SK-N-MC (cell line): ENCODE results near the gene CLDN4.

Experiments used
- EZH2 ChIP-seq: fragments of 200-600 bp; sonication (generic); IDR thresholded peaks from one replicate; pipeline ENCODE4 v1.6.1; 2017; ENCODE audit warnings: antibody characterized with exemption
- POLR2AphosphoS5 ChIP-seq: IDR thresholded peaks from 2 replicates; pipeline ENCODE4 v1.6.1; 2012; ENCODE audit warnings: mild to moderate bottlenecking, low read depth, low read length, borderline replicate concordance

- no peak for TF ChIP-seq POLR2AphosphoS5
- no peak for TF ChIP-seq EZH2
Observed at GRCh38 chr7:73811760-73812168, 19.0 kb upstream of the CLDN4 start.
